Muscle layer of colon (tissue), 2 donors: Measurements from ENCODE around the gene OR4S2.

Experiments used
- H3K27ac ChIP-seq: one replicate; pipeline ENCODE4 v1.7.0; 2013; ENCODE audit warnings: low read depth, mild to moderate bottlenecking, low read length, moderate library complexity
- H3K27me3 ChIP-seq, 2 donors: one replicate each; pipeline ENCODE4 v1.7.0; 2013; ENCODE audit warnings: low read length in 2 of 2, mild to moderate bottlenecking in 2 of 2; ENCODE audit not compliant: insufficient read depth in 2 of 2, control insufficient read depth in 1 of 2
- H3K36me3 ChIP-seq: one replicate; pipeline ENCODE4 v1.7.0; 2013; ENCODE audit warnings: mild to moderate bottlenecking, low read length; ENCODE audit not compliant: insufficient read depth
- H3K4me1 ChIP-seq: one replicate; pipeline ENCODE4 v1.7.0; 2013; ENCODE audit warnings: mild to moderate bottlenecking, low read length; ENCODE audit not compliant: insufficient read depth
- H3K4me3 ChIP-seq, 2 donors: one replicate each; pipeline ENCODE4 v1.7.0; 2013; ENCODE audit warnings: low read length in 2 of 2, low read depth in 1 of 2, mild to moderate bottlenecking in 1 of 2, moderate library complexity in 1 of 2
- H3K9ac ChIP-seq: one replicate; pipeline ENCODE4 v1.7.0; 2013; ENCODE audit warnings: low read length
- H3K9me3 ChIP-seq: one replicate; pipeline ENCODE4 v1.7.0; 2013; ENCODE audit warnings: mild to moderate bottlenecking, low read length
- donor health status: abdominal sarcoma.
- donor health status: Adenocarcinoma of cecum.

The OR4S2 gene

DNA sequence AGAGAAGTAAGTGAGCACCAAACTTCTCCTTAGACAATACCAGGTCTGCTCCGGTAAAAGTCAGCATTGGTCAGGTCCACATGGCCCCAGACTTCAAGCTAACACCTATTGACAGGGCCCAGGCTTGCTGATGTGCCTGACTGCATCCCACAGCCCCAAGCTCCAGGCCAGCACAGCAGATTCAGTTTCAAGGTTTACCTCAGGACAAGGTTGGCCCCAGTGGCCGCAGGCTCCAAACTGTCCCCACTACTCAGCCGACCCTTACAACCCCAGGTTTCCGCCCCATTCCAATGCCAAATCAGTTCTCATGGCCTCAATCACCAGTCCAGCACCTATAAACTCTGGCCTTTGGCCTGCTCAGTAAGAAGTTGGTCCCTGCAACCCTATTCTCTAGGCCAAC is 53.3 kb downstream of the OR4S2 start:
- H3K4me1 ChIP-seq, result no peaks in the 10 kb centered on the region
- no peaks in the 10 kb centered on the region for H3K36me3 ChIP-seq
- no peak overlapping the region for H3K27ac ChIP-seq
- H3K4me3 ChIP-seq, result no peak overlapping the region
- H3K9ac ChIP-seq, result no peak overlapping the region
- H3K9me3 ChIP-seq, result no peaks in the 10 kb centered on the region
- no peaks in the 10 kb centered on the region for H3K27me3 ChIP-seq
